Measurements from ENCODE around the gene ZSCAN23.
A peak's percentile ranks its signal among the peaks of the same experiment; 100 is the strongest.
"Not testable (repeated sequence)": the region's sequence is repeated elsewhere in the genome, so short reads cannot be mapped to it uniquely, and the experiment has no call there.

The ZSCAN23 gene

GRCh38 chr6:28446818-28447511, 3.7 kb upstream of the ZSCAN23 start:
- Mint-ChIP-seq H3K27me3 (ENCODE audit: low read depth) (no peaks in the 10 kb centered on the region), H3K27ac (peak overlapping the region; percentile 48 to 66 (median 55)), H3K4me3 (peak overlapping the region; percentile 80 to 88 (median 87)), H3K9me3 (no peaks in the 10 kb centered on the region), H3K36me3 (ENCODE audit: low read depth) (no peaks in the 10 kb centered on the region), H3K4me1 (peaks cover 13% of the 10 kb centered on the region)
- TF ChIP-seq CTCF (IDR thresholded peaks at IDR 0.05; ENCODE audit: unreplicated experiment in 3 of 3), result no peak

- H3K27ac Mint-ChIP-seq; H3K9me3 Mint-ChIP-seq; H3K36me3 Mint-ChIP-seq (ENCODE audit: low read depth); H3K27me3 Mint-ChIP-seq (ENCODE audit: low read depth): not testable (repeated sequence)
- Mint-ChIP-seq H3K4me1 (peaks cover 13% of the 10 kb centered on the region), H3K4me3 (peak overlapping the region; percentile 99 to 100 (median 100))
These were observed 1.5 kb upstream of the ZSCAN23 start for GRCh38 chr6:28444759-28445158.

GRCh38 chr6:28442586-28442985, 705 bp downstream of the ZSCAN23 start:
- H3K27me3 Mint-ChIP-seq (ENCODE audit: low read depth), result no peaks in the 10 kb centered on the region
- no peaks in the 10 kb centered on the region for H3K36me3 Mint-ChIP-seq (ENCODE audit: low read depth)
- TF ChIP-seq CTCF (IDR thresholded peaks at IDR 0.05; ENCODE audit: unreplicated experiment in 3 of 3), result no peak
- peak overlapping the region; percentile 99 to 100 (median 100) for H3K4me3 Mint-ChIP-seq
- H3K27ac Mint-ChIP-seq, result peak overlapping the region; percentile 92 to 99 (median 97)
- peaks cover 13% of the 10 kb centered on the region for H3K4me1 Mint-ChIP-seq
- H3K9me3 Mint-ChIP-seq, result no peaks in the 10 kb centered on the region

GRCh38 chr6:28436404-28436803, 6.9 kb downstream of the ZSCAN23 start:
- no peak for TF ChIP-seq CTCF (IDR thresholded peaks at IDR 0.05; ENCODE audit: unreplicated experiment in 3 of 3)
- Mint-ChIP-seq H3K4me1 (no peaks in the 10 kb centered on the region), H3K4me3 (no peak overlapping the region), H3K27ac (no peak overlapping the region), H3K27me3 (ENCODE audit: low read depth) (no peaks in the 10 kb centered on the region), H3K36me3 (ENCODE audit: low read depth) (peaks cover 29% of the 10 kb centered on the region), H3K9me3 (no peaks in the 10 kb centered on the region)

GRCh38 chr6:28433119-28433518, 10.2 kb downstream of the ZSCAN23 start:
- TF ChIP-seq CTCF (IDR thresholded peaks at IDR 0.05; ENCODE audit: unreplicated experiment in 3 of 3), result peak in 1 of 3 experiments; percentile 8
- H3K4me1 Mint-ChIP-seq, result no peaks in the 10 kb centered on the region
- no peak overlapping the region for H3K4me3 Mint-ChIP-seq
- no peak overlapping the region for H3K27ac Mint-ChIP-seq
- H3K36me3 Mint-ChIP-seq (ENCODE audit: low read depth), result peaks cover 60% of the 10 kb centered on the region
- H3K27me3 Mint-ChIP-seq (ENCODE audit: low read depth), result no peaks in the 10 kb centered on the region
- peaks cover 7% of the 10 kb centered on the region for H3K9me3 Mint-ChIP-seq

GRCh38 chr6:28429781-28430180, 13.5 kb downstream of the ZSCAN23 start:
- peaks cover 79% of the 10 kb centered on the region for H3K36me3 Mint-ChIP-seq (ENCODE audit: low read depth)
- no peak overlapping the region for H3K4me3 Mint-ChIP-seq
- H3K27me3 Mint-ChIP-seq (ENCODE audit: low read depth), result no peaks in the 10 kb centered on the region
- no peak for TF ChIP-seq CTCF (IDR thresholded peaks at IDR 0.05; ENCODE audit: unreplicated experiment in 3 of 3)
- H3K9me3 Mint-ChIP-seq, result peaks cover 18% of the 10 kb centered on the region
- H3K27ac Mint-ChIP-seq, result no peak overlapping the region
- no peaks in the 10 kb centered on the region for H3K4me1 Mint-ChIP-seq
